GM18868 (cell line): ENCODE data around the gene IDH2.
"Not testable (repeated sequence)": the region's sequence is repeated elsewhere in the genome, so short reads cannot be mapped to it uniquely, and the experiment has no call there.

ENCODE experiments used
- ATAC-seq: cut with Tn5 transposase; IDR thresholded peaks from one replicate; pipeline ENCODE4 v1.9.1; 2021; ENCODE audit warnings: mild to moderate bottlenecking, moderate library complexity; ENCODE audit not compliant: unreplicated experiment

IDH2 gene

DNA sequence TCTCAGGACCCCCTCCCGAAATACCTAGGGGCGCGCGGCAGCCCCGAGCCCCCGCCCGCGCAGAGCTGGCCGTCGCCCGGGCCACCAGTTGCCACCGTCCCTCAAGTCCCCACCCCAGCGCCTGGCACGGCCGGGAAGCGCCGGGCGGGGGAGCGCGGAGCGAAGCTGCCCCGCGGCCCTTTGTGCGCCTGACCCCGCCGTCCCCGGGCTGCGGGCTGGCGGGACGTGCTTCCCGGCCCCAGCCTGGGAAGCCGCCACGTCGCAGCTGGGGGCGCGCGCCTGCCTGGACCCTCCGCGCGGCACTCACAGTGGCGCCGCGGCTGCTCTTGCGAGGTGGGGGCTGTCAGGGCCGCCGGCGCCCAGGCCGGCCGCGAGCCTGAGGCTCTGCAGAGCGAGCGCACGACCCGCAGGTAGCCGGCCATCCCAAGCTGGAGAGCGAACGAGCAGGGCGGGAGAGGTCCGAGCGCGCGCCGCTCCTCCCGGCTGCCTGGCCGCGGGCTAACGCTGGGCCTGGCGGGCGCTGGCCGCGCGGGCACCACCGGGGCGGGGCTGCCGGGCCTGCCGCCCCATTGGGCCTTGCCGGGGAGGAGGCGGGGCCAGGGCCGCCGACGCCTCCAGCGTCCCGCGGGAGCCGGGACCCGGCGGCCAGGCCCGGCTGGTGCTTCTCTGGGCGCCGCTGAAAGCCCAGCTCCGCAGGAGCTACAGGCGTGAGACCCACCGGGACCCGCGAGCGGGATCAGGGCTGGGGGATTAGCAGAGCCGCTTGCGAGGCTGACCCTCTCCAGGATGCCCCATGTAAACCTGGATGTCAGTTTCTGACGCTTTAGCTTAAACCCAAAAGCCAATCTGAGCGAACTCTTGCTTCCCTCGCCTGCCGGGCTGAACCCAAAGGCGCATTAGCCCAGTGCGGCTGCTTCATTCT is at the start of gene IDH2:
Gene IDH2, minus strand, starts transcription at position 500 of the 922 bp plus-strand sequence. Its CDS starts 78 bp downstream, at position 422.
- ATAC-seq = peak; percentile 71

DNA sequence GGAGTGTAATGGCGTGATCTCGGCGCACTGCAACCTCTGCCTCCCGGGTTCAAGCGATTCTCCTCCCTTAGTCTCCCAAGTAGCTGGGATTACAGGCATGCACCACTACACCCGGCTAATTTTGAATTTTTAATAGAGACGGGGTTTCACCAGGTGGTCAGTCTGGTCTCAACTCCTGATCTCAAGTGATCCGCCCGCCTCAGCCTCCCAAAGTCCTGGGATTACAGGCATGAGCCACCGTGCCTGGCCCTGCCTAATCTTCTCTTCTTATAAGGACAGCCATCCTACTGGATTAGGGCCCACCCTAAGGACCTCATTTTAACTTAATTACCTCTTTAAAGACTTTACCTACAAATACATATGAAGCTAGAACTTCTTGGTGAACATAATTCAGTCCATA is 48.3 kb upstream of the IDH2 start:
- ATAC-seq = not testable (repeated sequence)

DNA sequence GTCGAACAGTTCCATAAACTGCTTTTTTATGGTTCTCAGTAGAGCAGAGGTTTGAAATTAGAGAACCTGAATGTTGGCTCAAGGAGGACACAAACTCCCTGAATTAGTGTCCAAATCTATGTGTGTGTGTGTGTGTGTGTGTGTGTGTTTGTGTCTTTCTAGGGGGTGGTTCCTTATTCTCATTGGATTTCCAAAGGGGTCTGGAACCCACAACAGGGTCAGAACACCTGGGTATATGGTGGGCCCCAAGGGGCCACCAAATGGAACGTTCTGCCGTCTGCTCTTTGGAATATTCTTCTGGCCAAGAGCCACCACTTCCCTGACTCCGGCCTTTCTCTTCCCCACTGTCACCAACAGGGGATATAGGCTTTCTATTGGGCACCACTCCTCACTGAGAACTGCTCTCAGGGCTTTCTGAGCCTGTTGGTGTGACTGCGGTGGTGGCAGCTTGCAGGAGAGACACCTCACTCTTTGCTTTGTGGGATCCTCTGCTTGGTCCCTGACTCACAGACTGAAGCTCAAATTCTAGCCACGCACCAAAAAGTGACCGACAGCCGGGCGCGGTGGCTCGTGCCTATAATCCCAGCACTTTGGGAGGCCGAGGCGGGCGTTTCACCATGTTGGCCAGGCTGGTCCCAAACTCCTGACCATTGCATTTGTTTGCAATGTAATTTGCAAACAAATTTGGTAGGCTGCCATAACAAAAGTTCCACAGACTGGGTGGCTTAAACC is 47.5 kb upstream of the IDH2 start:
- no peak for ATAC-seq

DNA sequence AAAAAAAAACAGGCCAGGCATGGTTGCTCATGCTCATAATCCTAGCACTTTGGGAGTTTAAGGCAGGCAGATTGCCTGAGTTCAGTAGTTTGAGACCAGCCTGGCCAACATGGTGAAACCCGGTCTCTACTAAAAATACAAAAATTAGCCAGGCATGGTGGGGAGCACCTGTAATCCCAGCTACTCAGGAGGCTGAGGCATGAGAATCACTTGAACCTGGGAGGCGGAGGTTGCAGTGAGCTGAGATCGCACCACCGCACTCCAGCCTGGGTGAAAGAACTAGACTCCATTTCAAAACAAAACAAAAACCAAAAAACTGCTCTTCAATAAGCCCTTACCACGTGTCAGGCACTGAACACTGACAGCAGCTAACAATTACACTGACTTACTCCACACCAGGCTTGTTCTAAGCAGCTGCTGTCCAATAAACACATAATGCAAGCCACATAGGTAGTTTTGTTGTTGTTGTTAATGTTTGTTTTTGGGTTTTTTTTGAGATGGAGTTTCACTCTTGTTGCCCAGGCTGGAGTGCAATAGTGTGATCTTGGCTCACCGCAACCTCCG is 44.0 kb upstream of the IDH2 start:
- ATAC-seq = not testable (repeated sequence)

DNA sequence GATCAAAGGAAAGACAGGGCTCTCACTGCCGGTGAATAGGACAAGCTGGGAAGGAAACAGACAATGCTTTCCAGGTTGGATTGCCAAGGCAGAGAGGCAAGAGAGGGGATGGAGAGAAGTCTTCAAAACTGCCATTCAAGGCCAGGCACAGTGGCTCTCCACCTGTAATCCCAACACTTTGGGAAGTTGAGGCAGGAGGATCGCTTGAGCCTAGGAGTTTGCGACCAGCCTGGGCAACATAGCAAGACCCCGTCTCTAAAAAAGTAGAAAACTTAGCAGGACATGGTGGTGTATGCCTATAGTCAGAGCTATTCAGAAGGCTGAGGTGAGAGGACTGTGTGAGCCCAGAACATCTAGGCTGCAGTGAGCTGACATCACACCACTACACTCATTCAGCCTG is 43.5 kb upstream of the IDH2 start:
- ATAC-seq = no peak

DNA sequence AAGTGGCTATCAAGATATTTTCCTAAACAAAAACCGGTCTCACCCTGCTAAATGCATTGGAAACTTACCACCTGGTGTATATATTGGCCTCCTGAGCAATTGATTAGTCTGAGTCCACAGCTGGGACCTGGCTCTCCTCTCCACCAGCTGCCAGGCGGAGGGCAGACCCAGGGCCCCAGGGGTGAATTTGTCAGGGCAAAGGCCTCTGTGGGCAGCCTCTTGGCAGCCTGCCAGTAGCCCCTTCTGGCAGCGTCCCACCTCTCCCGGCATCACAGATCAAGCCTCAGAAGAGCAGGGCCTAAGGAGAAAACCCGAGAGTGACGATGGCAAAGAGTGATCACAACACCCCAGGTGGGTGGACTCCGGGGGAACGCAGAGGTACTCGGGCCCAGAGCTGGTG is 43.0 kb upstream of the IDH2 start:
- no peak for ATAC-seq

DNA sequence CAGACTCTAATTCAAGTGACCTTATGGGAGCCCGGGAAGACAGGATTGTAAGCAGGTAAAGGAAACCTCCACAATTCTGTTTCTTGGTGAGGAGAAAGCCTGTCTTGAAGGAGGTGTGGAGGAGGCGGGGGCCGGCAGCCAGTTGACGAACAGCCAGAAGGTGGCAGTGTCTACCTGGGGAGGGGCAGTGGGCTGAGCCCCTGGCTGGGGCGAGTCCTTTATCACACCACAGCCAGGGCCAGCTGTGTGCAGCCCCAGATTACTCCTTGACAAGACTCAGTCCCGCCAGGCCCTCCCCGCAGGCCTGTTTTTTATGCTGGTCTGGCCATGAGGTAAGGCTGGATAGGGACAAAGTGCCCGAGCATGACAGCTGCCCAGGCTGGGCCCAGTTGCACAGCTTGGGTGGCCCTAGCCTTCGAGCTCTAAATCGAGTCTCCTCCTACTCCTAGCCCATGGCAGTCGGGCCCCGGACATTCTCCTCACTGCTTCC is 40.9 kb upstream of the IDH2 start:
- no peak for ATAC-seq

DNA sequence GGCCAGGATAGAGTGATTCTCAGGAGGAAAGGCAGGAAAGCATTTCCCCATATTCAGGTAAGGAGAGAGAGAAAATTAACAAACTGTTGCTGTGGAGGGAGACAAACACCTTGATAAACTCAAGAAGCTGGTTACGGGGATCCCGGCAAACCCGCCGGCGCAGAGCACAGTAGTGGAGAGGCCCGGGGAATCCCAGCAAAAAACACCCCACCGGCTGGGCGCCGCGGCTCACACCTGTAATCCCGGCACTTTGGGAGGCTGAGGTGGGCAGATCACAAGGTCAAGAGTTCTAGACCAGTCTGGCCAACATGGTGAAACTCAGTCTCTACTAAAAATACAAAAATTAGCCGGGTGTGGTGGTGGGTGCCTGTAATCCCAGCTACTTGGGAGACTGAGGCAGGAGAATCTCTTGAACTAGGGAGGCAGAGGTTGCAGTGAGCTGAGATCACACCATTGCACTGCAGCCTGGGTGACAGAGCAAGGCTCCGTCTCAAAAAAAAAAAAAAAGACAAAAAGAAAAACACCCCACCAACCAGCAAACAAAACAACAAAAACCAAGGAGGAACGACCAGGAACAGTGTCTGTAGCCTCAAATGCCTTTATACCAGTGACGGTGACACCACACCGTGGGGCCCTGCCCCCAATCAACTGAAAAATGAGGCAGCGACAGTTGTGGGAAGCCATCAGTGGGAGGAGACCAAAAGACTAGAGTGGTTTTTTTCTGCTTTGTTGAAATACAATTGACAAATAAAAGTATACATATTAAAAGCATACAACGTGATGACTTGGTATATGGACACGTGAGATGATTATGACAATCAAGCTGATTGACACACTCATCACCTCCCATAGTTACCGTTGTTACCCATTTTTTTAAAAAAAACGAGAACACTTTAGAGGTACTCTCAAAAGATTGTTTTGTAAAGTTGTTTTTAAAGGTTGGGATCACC is 40.2 kb upstream of the IDH2 start:
- no peak for ATAC-seq

DNA sequence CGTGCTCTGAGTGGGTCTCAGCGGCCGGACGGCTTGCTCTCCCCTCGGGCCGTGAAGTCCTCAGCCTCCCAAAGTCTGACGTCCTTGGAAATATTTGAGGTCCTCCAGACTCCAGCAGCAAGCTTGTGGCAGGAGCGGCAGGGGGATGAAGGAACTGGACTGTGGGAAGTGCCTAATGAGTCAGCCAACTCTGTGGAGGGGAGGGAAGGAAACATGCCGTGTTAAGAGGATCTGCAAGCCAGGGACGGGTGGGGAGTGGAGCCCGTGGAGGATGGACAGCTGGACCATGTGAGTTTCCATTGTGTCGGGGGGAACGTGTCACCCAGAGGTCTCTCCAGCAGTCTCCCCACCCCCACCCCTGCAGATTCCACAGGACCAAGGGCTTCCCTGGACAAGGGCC is 39.4 kb upstream of the IDH2 start:
- ATAC-seq = no peak

DNA sequence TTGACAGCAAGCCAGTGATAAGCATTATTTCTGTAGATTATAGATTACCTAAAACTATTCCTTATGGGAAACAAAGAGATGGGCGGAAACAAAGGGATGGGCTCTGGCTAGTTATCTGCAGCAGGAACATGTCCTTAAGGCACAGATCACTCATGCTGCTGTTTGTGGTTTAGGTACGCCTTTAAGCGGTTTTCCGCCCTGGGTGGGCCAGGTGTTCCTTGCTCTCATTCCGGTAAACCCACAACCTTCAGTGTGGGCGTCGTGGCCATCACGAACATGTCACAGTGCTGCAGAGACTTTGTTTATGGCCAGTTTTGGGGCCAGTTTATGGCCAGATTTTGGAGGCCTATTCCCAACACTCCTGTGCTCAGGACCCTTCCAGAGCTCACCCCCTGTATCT is 37.3 kb upstream of the IDH2 start:
- not testable (repeated sequence) for ATAC-seq

DNA sequence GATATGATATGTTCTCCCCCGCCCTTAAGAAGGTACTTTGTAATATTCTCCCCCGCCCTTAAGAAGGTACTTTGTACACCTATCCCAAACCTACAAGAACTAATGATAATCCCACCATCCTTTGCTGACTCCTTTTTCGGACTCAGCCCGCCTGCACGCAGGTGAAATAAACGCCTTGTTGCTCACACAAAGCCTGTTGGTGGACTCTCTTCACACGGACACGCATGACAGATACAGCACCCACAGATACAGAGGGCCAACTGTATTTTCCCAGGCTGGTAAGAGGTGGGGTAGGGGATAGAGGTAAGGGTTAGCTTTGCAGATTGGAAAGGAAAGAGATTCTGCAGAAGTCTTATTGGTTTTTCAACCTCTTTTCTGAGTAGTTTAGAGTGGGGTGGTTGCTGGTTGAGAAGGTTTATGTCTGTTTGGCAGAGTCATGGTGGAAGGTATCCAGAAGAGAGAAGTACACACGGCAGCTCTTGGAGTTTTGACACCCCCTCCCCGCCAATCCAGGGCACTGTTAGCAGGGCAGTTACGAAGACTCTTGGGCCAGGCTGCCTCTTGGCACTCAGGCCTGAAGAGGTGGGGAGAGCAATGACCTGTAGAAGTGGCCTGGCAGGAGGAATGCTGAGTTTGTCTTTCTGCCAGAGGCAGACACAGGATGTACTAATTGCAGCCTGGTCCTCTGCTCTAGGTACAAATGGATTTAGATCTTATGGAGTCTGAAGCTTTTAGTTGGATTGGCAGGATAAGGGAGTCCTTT is 36.0 kb upstream of the IDH2 start:
- ATAC-seq = no peak

DNA sequence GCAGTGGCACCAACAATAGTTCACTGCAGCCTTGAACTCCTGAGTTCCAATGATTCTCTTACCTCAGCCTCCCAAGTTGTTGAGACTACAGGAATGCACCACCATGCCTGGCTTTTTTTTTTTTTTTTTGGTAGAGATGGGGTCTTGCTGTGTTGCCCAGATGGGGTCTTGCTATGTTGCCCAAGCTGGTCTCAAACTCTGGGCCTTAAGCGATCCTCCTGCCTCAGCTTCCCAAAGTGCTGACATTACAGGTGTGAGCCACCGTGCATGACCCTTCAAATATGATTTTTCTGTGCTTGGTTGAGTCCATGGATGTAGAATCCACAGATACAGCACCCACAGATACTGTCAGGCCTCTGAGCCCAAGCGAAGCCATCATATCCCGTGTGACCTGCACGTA is 30.2 kb upstream of the IDH2 start:
- ATAC-seq = no peak

DNA sequence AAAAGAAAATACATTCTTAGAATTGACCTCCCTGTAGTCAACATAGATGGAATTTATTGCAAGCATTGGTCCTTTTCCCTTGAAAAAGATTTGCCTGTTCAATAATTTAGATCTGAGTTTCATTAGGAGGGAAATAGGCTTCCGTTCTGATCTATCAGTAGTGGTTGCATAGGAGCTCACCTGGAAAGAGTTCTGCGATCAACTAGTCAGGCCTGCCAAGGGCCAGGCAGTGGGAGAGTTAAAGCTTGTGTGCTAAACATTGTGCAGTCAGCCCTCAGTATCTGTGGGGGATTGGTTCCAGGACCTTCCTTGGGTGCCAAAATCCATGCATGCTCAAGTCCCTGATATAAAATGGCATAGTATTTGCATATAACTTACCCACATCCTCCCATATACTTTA is 29.6 kb upstream of the IDH2 start:
- no peak for ATAC-seq

DNA sequence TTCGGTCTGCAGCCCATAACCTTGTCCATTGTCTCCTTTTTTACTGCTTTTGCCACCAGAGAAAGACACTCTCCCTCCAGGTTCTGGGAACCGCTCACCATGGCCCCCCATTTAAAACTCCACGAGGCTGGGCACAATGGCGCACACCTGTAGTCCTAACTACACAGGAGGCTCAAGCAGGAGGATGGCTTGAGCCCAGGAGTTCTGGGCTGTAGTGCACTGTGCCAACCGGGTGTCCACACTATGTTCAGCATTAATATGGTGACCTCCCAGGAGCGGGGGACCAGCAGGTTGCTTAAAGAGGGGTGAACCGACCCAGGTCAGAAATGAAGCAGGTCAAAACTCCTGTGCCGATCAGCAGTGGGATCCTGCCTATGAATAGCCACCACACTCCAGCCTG is 28.0 kb upstream of the IDH2 start:
- no peak for ATAC-seq

DNA sequence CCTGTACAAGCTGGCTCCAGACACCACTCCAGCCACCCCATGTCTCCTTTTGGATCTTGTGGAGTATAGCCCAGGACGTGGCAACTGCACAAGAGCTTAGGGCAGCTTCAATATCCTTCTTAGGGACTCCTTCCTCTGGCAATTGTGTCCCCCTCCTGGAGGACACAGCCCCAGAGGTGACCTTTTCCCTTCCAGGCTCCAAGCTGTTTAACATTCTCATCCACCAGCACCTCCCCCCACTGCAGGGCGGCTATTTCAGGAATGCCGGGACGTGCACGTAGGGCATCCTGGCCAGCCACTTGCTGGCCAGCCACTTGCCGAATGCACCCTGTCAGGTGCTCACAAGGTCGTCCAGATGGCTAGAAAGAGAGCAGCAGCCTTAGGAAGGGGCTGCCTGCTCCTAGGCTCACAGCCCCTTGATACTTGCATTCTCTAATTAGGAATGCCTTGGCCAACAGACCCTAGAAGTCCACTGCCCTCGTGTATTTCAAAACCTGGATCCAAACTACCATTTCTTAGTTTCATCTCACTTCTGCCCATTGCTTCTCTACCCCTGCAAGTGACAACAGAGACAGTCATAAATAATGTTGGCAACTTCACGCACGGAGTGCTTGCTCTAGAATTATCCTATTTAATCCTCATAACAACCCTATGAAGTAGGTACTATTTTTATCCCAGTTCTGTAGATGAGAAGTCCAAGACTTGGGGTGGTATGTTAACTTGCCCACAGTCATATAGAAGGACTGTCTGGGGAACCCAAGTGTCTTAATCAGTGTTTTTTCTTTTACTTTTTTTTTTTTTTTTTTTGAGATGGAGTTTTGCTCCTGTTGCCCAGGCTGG is 24.5 kb upstream of the IDH2 start:
- no peak for ATAC-seq

DNA sequence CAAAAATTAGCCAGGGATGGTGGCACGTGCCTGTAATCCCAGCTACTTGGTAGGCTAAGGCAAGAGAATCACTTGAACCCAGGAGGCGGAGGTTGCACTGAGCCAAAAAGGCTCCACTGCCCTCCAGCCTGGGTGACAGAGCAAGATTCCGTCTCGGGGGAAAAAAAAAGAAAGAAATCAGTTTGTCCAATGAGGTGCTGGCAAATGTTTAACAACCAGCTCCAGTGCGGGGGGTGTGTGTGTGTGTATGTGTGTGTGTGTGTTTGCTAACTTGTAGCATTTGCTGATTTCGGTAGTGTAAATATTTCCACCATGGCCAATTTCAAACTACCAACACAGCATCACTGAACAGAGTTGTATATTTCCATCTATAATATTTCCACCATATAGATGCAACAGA is 23.8 kb upstream of the IDH2 start:
- no peak for ATAC-seq

DNA sequence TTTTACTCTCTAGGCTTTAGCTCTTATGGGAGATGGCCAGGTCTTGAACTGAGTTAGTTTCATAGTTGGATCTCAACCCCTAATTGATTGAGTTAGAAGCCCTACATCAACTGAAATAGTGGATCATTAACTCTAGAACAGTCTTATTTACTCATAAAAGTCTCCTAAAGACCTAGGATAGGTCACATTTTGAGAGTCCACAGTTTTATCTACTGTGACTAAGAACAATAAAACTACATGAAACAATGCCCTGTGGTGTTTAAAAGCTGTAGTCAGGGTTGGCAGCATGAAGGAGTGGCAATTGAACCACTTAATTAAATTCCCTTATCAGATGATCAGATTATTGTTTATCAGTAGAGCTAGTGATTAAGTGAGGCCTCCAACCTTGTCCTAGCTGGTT is 22.2 kb upstream of the IDH2 start:
- no peak for ATAC-seq

DNA sequence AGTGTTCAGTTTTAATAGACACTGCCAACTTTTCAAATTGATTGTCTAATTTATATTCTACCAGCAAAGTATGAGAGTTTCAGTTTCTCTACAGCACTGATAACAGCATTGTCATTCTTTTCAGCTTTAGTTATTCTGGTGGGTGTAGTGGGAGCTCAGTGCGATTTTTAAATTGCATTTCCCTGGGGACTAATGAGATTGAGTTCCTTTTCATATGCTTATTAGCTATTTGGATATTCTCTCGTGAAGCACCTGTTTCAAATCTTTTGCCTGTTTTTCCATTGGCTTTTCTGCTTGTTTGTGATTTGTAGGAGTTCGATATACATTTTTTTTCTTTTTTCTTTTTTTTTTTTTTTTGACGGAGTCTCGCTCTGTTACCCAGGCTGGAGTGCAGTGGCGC is 18.8 kb upstream of the IDH2 start:
- ATAC-seq = no peak

DNA sequence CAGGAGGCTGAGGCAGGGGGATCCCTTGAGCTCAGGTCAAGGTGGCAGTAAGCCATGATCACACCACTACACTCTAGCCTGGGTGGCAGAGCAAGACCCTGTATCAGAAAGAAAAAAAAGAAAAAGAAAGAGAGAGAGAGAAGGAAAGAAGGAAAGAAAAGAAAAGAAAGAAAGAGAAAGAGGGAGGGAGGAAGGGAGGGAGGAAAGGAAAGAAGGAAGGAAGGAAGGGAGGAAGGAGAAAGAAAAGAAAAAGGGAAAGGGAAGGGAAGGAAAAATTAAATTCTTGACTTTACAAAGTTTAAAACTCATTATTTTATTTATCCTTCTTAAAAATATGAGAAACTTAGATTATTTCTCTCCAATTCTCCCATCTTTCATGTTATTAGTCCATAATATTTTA is 17.1 kb upstream of the IDH2 start:
- ATAC-seq = no peak
